Hepatocyte (in vitro differentiated cells): Measurements from ENCODE around the gene BRAP.

Experiments used
- CTCF ChIP-seq: fragments of 200-600 bp; sonication (generic); IDR thresholded peaks from 2 replicates; pipeline ENCODE4 v1.5.1; 2016; ENCODE audit warnings: antibody characterized with exemption, mild to moderate bottlenecking; ENCODE audit not compliant: poor library complexity
- EZH2 ChIP-seq: fragments of 200-600 bp; sonication (generic); IDR thresholded peaks from 2 replicates; pipeline ENCODE4 v1.6.1; 2016; ENCODE audit warnings: antibody characterized with exemption, mild to moderate bottlenecking, borderline replicate concordance

GRCh38 chr12:111732786-111733185 is 47.0 kb upstream of the BRAP start:
- TF ChIP-seq EZH2 = no peak
- no peak for TF ChIP-seq CTCF
